Mammary epithelial cell (primary cell): ENCODE data around the gene SYTL2.

Experiments
- CTCF ChIP-seq, 2 donors: IDR thresholded peaks in 1 of 2; conservative IDR thresholded peaks in 1 of 2; 2 replicates each; pipeline ENCODE4 v1.5.1; 2011 to 2012; ENCODE audit warnings: inconsistent platforms in 2 of 2, low read length in 2 of 2, mild to moderate bottlenecking in 2 of 2, control low read depth in 1 of 2, low read depth in 1 of 2; ENCODE audit not compliant: insufficient read depth in 1 of 2; ENCODE audit errors: extremely low read depth in 1 of 2
- EZH2 ChIP-seq: IDR thresholded peaks from 2 replicates; pipeline ENCODE4 v1.6.1; 2012; ENCODE audit warnings: low read length, inconsistent platforms, borderline replicate concordance

GRCh38 chr11:85810871-85811611, at the start of gene SYTL2:
- TF ChIP-seq CTCF (conservative IDR thresholded peaks at IDR 0.05 in 1 of 2, IDR thresholded peaks at IDR 0.05 in 1 of 2; ENCODE audit: extremely low read depth in 1 of 2, insufficient read depth in 1 of 2, low read depth in 1 of 2, low read length in 2 of 2) (no peak), EZH2 (no peak)
